T-cell (primary cell): ENCODE measurements around the gene NUF2. TPM values are rescaled to one million over a fixed set of nuclear protein-coding genes. Genes with fewer than 3 reads are reported as not detected.
"Not testable (repeated sequence)": the region's sequence is repeated elsewhere in the genome, so short reads cannot be mapped to it uniquely, and the experiment has no call there.

Experiments used
- ATAC-seq, 4 experiments: fragments of 200-7000 bp in 3 of 4; fragments of 150-1000 bp in 1 of 4; cut with Tn5 transposase; replicated peaks in 1 of 4; 1 replicate in 3 of 4; 2 replicates in 1 of 4; pipeline ENCODE4 v1.10.0; 2021; ENCODE audit warnings: moderate library complexity in 3 of 4, mild to moderate bottlenecking in 2 of 4, moderate number of reproducible peaks in 1 of 4
- CTCF ChIA-PET, 2 donors: fragments of 300-600 bp; sonication (Branson Sonifier 250); formaldehyde crosslinking; loops; one replicate each; lab custom pipeline; 2022; ENCODE audit warnings: antibody characterized with exemption in 2 of 2; lab: Charles Lee
- POLR2A ChIA-PET, 2 donors: fragments of 300-600 bp; sonication (Branson Sonifier 250); formaldehyde crosslinking; loops; one replicate each; lab custom pipeline; 2022; ENCODE audit warnings: antibody characterized with exemption in 2 of 2; lab: Charles Lee
- DNase-seq, 35 experiments: peaks; one replicate each; pipeline versions ENCODE4 v3.0.0 to v3.0.0-alpha.2; 2013 to 2023
- H3K27ac ChIP-seq: one replicate; pipeline ENCODE4 v1.5.1; 2013; ENCODE audit warnings: low read length
- H3K27me3 ChIP-seq, 2 experiments: replicated peaks in 1 of 2; 1 replicate in 1 of 2; 2 replicates in 1 of 2; pipeline versions ENCODE4 v1.6.1 to v1.7.0; 2013; ENCODE audit warnings: low read length in 1 of 2, mixed read lengths in 1 of 2; ENCODE audit not compliant: control insufficient read depth in 2 of 2, insufficient read depth in 2 of 2; ENCODE audit errors: extremely low read depth in 1 of 2
- H3K36me3 ChIP-seq, 2 donors: 1 replicate in 1 of 2; 2 replicates in 1 of 2; pipeline versions ENCODE4 v1.6.1 to v1.7.0; 2013; ENCODE audit warnings: low read length in 1 of 2; ENCODE audit not compliant: control insufficient read depth in 2 of 2, insufficient read depth in 1 of 2; ENCODE audit errors: extremely low read depth in 1 of 2
- H3K4me1 ChIP-seq, 2 experiments: 1 replicate in 1 of 2; 2 replicates in 1 of 2; pipeline versions ENCODE4 v1.6.1 to v1.7.0; 2013; ENCODE audit warnings: low read length in 2 of 2, mixed read lengths in 1 of 2; ENCODE audit not compliant: insufficient read depth in 2 of 2, control insufficient read depth in 1 of 2; ENCODE audit errors: extremely low read depth in 1 of 2
- H3K4me3 ChIP-seq, 2 donors: 1 replicate in 1 of 2; 2 replicates in 1 of 2; pipeline versions ENCODE4 v1.5.1 to v1.7.0; 2013; ENCODE audit warnings: mild to moderate bottlenecking in 2 of 2, low read length in 1 of 2, moderate library complexity in 1 of 2; ENCODE audit not compliant: control insufficient read depth in 1 of 2; ENCODE audit errors: extremely low read depth in 1 of 2
- H3K9me3 ChIP-seq: 2 replicates; pipeline ENCODE4 v1.7.0; 2013
- H3K27ac Mint-ChIP-seq, 2 donors: one replicate each; pipeline ENCODE4 v1.8.0; 2020 to 2021; ENCODE audit warnings: mild to moderate bottlenecking in 2 of 2, mixed read lengths in 2 of 2
- H3K27me3 Mint-ChIP-seq, 2 donors: one replicate each; pipeline ENCODE4 v1.8.0; 2021 to 2022; ENCODE audit warnings: mixed read lengths in 2 of 2
- H3K36me3 Mint-ChIP-seq: one replicate; pipeline ENCODE4 v1.8.0; 2021; ENCODE audit warnings: mixed read lengths
- H3K4me1 Mint-ChIP-seq, 3 donors: one replicate each; pipeline ENCODE4 v1.8.0; 2020 to 2022; ENCODE audit warnings: mixed read lengths in 3 of 3, mild to moderate bottlenecking in 1 of 3
- H3K4me3 Mint-ChIP-seq, 3 donors: one replicate each; pipeline ENCODE4 v1.8.0; 2020 to 2022; ENCODE audit warnings: mild to moderate bottlenecking in 3 of 3, mixed read lengths in 3 of 3, moderate library complexity in 3 of 3
- H3K9me3 Mint-ChIP-seq, 3 donors: one replicate each; pipeline ENCODE4 v1.8.0; 2020 to 2022; ENCODE audit warnings: mixed read lengths in 3 of 3
- WGBS: methylation state at CpG from one replicate; pipeline ENCODE4 v1.1.5; 2013; ENCODE audit warnings: missing lambda C conversion rate; ENCODE audit not compliant: insufficient coverage; 5-methylcytosine and 5-hydroxymethylcytosine counted together
- total RNA-seq, 35 experiments: library from RNA in 6 of 35; stranded (reverse) in 6 of 35; fragments of 120-200 nt in 1 of 35; gene quantifications; one replicate each; pipeline versions ENCODE4 v1.2.1 to v1.2.4 and lab custom pipeline; 2013 to 2026

NUF2 gene
- total RNA-seq, 5 donors from 2014 or later (not counting 1 experiment from before 2014, with no cell fraction given) = 1.3 to 3.4 (median 2.3) TPM

DNA sequence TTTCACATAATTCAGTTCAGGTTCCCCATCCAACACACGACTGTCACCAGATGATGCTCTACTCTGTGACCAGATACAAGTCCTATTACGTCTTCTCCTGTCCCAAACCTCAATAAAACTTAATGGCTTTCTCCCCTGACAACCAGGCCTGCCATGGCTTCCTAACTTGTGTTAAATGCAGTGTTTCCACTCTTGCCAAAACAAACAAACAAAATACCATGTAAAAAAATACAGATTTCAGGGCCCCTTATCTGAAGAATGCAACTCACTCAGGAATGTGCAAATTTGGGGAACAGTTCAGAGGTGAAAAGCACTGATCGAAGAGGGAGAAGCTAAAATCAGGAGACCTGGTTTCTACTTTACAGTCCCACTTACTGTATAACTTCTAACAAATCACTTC is 863 bp upstream of the NUF2 start:
- no peaks in the 10 kb centered on the region for H3K27me3 Mint-ChIP-seq
- Histone ChIP-seq H3K4me3 (peak overlapping the region; percentile 60 to 86), H3K27me3 (no peaks in the 10 kb centered on the region), H3K27ac (peak overlapping the region; percentile 68), H3K36me3 (peaks cover 0 to 15% of the 10 kb centered on the region in 2 donors), H3K9me3 (no peaks in the 10 kb centered on the region), H3K4me1 (peaks cover 7 to 12% of the 10 kb centered on the region in 2 experiments)
- ATAC-seq = no peak
- CTCF ChIA-PET = interaction anchor here in 1 of 2 donors (1.8 kb wide), 1 partner anchor 8 kb away, joined by 5 read pairs; no protein-coding TSS in a partner anchor
- POLR2A ChIA-PET = no interaction called here
- H3K27ac Mint-ChIP-seq = peak overlapping the region; percentile 92 to 97
- peak in 2 of 35 experiments; percentile 1 to 16 for DNase-seq
- peak overlapping the region; percentile 89 to 97 (median 94) for H3K4me3 Mint-ChIP-seq
- peaks cover 21 to 25% (median 24%) of the 10 kb centered on the region in 3 donors for H3K4me1 Mint-ChIP-seq
- H3K36me3 Mint-ChIP-seq = no peaks in the 10 kb centered on the region
- H3K9me3 Mint-ChIP-seq = no peaks in the 10 kb centered on the region
- 42% methylated on average over 2 of the region's 3 CpGs for WGBS

DNA sequence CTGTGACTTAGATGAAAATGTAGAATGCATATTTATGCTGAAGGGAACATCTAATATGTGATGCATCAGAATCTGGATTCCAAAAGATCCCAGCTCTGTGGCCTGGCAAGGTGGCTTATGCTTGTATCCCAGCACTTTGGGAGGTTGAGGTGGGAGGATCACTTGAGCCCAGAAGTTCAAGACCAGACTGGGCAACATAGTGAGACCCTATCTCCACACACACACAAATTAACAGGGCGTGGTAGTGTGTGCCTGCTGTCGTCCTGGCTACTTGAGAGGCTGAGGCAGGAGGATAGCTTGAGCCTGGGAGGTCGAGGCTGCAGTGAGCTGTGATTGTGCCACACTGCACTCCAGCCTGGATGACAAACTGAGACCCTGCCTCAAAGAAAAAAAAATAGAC is 1.6 kb downstream of the NUF2 start:
- not testable (repeated sequence) for DNase-seq, H3K9me3 ChIP-seq, H3K4me3 ChIP-seq, H3K36me3 Mint-ChIP-seq, H3K9me3 Mint-ChIP-seq, H3K27me3 ChIP-seq, H3K27ac Mint-ChIP-seq, ATAC-seq, H3K27ac ChIP-seq, H3K36me3 ChIP-seq, H3K27me3 Mint-ChIP-seq
- 100% methylated on average over 1 of the region's 3 CpGs for WGBS
- peaks cover 7 to 12% of the 10 kb centered on the region in 2 experiments for H3K4me1 ChIP-seq
- Mint-ChIP-seq H3K4me1 (peaks cover 21 to 25% (median 24%) of the 10 kb centered on the region in 3 donors), H3K4me3 (peak overlapping the region in 1 of 3 donors; percentile 39)
- CTCF ChIA-PET = interaction anchor here in 1 of 2 donors (1.0 kb wide), 1 partner anchor 36 kb away, joined by 3 read pairs; no protein-coding TSS in a partner anchor
- POLR2A ChIA-PET = interaction anchor here in 1 of 2 donors (0.6 kb wide), 1 partner anchor 29 kb away, joined by 3 read pairs; no protein-coding TSS in a partner anchor

DNA sequence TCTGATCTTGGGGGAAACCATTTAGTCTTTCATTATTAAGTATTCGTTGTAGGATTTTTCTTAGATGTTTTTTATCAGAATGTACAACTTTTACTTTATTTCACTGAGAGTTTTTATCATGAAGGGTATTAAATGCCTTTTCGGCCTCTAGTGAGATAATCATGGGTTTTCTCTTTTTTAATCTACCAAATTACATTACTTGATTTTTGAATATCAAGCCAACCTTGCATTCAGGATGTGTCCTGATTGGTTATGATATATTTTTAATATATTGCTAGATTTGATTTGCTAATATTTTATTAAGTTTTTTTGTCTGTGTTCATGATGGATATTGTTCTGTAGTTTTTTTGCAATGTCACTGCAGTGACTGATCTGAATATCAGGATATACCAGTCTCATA is 9.4 kb downstream of the NUF2 start:
- Mint-ChIP-seq H3K9me3 (peaks cover 9 to 24% (median 10%) of the 10 kb centered on the region in 3 donors), H3K4me3 (no peak overlapping the region), H3K36me3 (peaks cover 27% of the 10 kb centered on the region), H3K4me1 (peaks cover 0 to 2% (median 0%) of the 10 kb centered on the region in 3 donors), H3K27ac (no peak overlapping the region), H3K27me3 (no peaks in the 10 kb centered on the region)
- Histone ChIP-seq H3K36me3 (no peaks in the 10 kb centered on the region), H3K27me3 (no peaks in the 10 kb centered on the region), H3K27ac (no peak overlapping the region), H3K9me3 (no peaks in the 10 kb centered on the region), H3K4me3 (no peak overlapping the region), H3K4me1 (no peaks in the 10 kb centered on the region)
- DNase-seq = no peak
- CTCF ChIA-PET = no interaction called here
- POLR2A ChIA-PET = no interaction called here
- no peak for ATAC-seq
- WGBS = no CpG with 5 or more reads among the region's 2 CpGs

- H3K4me3 Mint-ChIP-seq = no peak overlapping the region
- ATAC-seq (no peak), DNase-seq (no peak)
- no CpG with 5 or more reads among the region's 1 CpG for WGBS
- no peak overlapping the region for H3K27ac Mint-ChIP-seq
- peaks cover 30% of the 10 kb centered on the region for H3K36me3 Mint-ChIP-seq
- H3K4me1 Mint-ChIP-seq = no peaks in the 10 kb centered on the region
- H3K36me3 ChIP-seq = no peaks in the 10 kb centered on the region
- H3K4me3 ChIP-seq = no peak overlapping the region
- H3K27me3 Mint-ChIP-seq = no peaks in the 10 kb centered on the region
- H3K27ac ChIP-seq = no peak overlapping the region
- H3K27me3 ChIP-seq = no peaks in the 10 kb centered on the region
- CTCF ChIA-PET = no interaction called here
- POLR2A ChIA-PET = no interaction called here
- H3K9me3 ChIP-seq = no peaks in the 10 kb centered on the region
- H3K4me1 ChIP-seq = no peaks in the 10 kb centered on the region
- H3K9me3 Mint-ChIP-seq = peaks cover 10 to 26% (median 10%) of the 10 kb centered on the region in 3 donors
Measured at GRCh38 chr1:163335216-163335615, 13.5 kb downstream of the NUF2 start.

GRCh38 chr1:163337631-163338030 is 15.9 kb downstream of the NUF2 start:
- ChIA-PET POLR2A (no interaction called here), CTCF (no interaction called here)
- Mint-ChIP-seq H3K4me3 (no peak overlapping the region), H3K27me3 (no peaks in the 10 kb centered on the region), H3K27ac (no peak overlapping the region), H3K4me1 (no peaks in the 10 kb centered on the region), H3K36me3 (peaks cover 16% of the 10 kb centered on the region), H3K9me3 (peaks cover 1 to 12% (median 7%) of the 10 kb centered on the region in 3 donors)
- Histone ChIP-seq H3K4me1 (no peaks in the 10 kb centered on the region), H3K27ac (no peak overlapping the region), H3K36me3 (no peaks in the 10 kb centered on the region), H3K9me3 (no peaks in the 10 kb centered on the region), H3K27me3 (no peaks in the 10 kb centered on the region), H3K4me3 (no peak overlapping the region)
- ATAC-seq (no peak), DNase-seq (no peak)
- no CpG with 5 or more reads among the region's 1 CpG for WGBS

- H3K36me3 Mint-ChIP-seq = peaks cover 4% of the 10 kb centered on the region
- Histone ChIP-seq H3K4me1 (no peaks in the 10 kb centered on the region), H3K4me3 (no peak overlapping the region), H3K9me3 (no peaks in the 10 kb centered on the region), H3K27ac (no peak overlapping the region), H3K36me3 (no peaks in the 10 kb centered on the region), H3K27me3 (no peaks in the 10 kb centered on the region)
- CTCF ChIA-PET = no interaction called here
- no CpG with 5 or more reads among the region's 4 CpGs for WGBS
- peaks cover 0 to 2% (median 0%) of the 10 kb centered on the region in 3 donors for H3K4me1 Mint-ChIP-seq
- ATAC-seq = no peak
- H3K4me3 Mint-ChIP-seq = no peak overlapping the region
- POLR2A ChIA-PET = no interaction called here
- no peaks in the 10 kb centered on the region for H3K27me3 Mint-ChIP-seq
- no peaks in the 10 kb centered on the region for H3K9me3 Mint-ChIP-seq
- DNase-seq = no peak
- no peak overlapping the region for H3K27ac Mint-ChIP-seq
Measured at GRCh38 chr1:163346326-163346870, 24.6 kb downstream of the NUF2 start.
